ENCODE results near the gene RHOV. TPM values are rescaled to one million over a fixed set of nuclear protein-coding genes. Genes with fewer than 3 reads are reported as not detected.
A peak's percentile ranks its signal among the peaks of the same experiment; 100 is the strongest.

Gene RHOV
- total RNA-seq, 1 donor from 2014 or later = 3.6 TPM

- Histone ChIP-seq H3K4me3 (ENCODE audit: low read depth, low read length) (no peak overlapping the region), H3K36me3 (ENCODE audit: control insufficient read depth, insufficient read depth, low read length) (no peaks in the 10 kb centered on the region), H3K27me3 (ENCODE audit: control insufficient read depth, insufficient read depth, low read length) (no peaks in the 10 kb centered on the region)
- TF ChIP-seq CTCF (IDR thresholded peaks at IDR 0.05; ENCODE audit: insufficient read depth, low read length, poor library complexity, severe bottlenecking) = no peak
- DNase-seq (ENCODE audit: low read depth) = no peak
These were observed 27.2 kb downstream of the RHOV start for GRCh38 chr15:40846841-40847222.

- no peak for TF ChIP-seq CTCF (IDR thresholded peaks at IDR 0.05; ENCODE audit: insufficient read depth, low read length, poor library complexity, severe bottlenecking)
- peak; percentile 59 for DNase-seq (ENCODE audit: low read depth)
These were observed 28.3 kb downstream of the RHOV start for GRCh38 chr15:40845511-40846284.

DNA sequence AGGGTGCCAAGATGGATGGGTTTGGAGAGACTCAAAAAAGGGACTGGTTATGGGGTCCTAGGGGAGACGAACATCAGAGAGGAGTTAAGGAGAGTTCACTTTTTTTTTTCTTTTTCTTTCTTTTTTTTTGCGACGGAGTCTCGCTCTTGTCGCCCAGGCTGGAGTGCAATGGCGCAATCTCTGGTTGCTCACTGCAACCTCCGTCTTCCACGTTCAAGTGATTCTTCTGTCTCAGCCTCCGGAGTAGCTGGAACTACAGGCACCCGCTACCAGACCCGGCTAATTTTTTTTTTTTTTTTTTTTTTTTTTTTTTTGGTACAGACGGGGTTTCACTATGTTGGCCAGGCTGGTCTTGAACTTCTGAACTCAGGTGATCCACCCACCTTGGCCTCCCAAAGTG is 29.0 kb downstream of the RHOV start:
- peak overlapping the region; percentile 82 for H3K4me3 ChIP-seq (ENCODE audit: low read depth, low read length)
- no peaks in the 10 kb centered on the region for H3K36me3 ChIP-seq (ENCODE audit: control insufficient read depth, insufficient read depth, low read length)
- H3K27me3 ChIP-seq (ENCODE audit: control insufficient read depth, insufficient read depth, low read length) = no peaks in the 10 kb centered on the region
- DNase-seq (ENCODE audit: low read depth) = no peak
- TF ChIP-seq CTCF (IDR thresholded peaks at IDR 0.05; ENCODE audit: insufficient read depth, low read length, poor library complexity, severe bottlenecking) = no peak

More at GRCh38 chr15:40845511-40846284, 28.3 kb downstream of the RHOV start:
- H3K4me3 ChIP-seq (ENCODE audit: low read depth, low read length) = peak overlapping the region; percentile 10
- no peaks in the 10 kb centered on the region for H3K36me3 ChIP-seq (ENCODE audit: control insufficient read depth, insufficient read depth, low read length)
- H3K27me3 ChIP-seq (ENCODE audit: control insufficient read depth, insufficient read depth, low read length) = no peaks in the 10 kb centered on the region

GRCh38 chr15:40844696-40845030 is 29.4 kb downstream of the RHOV start:
- no peaks in the 10 kb centered on the region for H3K27me3 ChIP-seq (ENCODE audit: control insufficient read depth, insufficient read depth, low read length)
- no peak for TF ChIP-seq CTCF (IDR thresholded peaks at IDR 0.05; ENCODE audit: insufficient read depth, low read length, poor library complexity, severe bottlenecking)
- no peaks in the 10 kb centered on the region for H3K36me3 ChIP-seq (ENCODE audit: control insufficient read depth, insufficient read depth, low read length)
- H3K4me3 ChIP-seq (ENCODE audit: low read depth, low read length) = peak overlapping the region; percentile 82
- DNase-seq (ENCODE audit: low read depth) = no peak

DNA sequence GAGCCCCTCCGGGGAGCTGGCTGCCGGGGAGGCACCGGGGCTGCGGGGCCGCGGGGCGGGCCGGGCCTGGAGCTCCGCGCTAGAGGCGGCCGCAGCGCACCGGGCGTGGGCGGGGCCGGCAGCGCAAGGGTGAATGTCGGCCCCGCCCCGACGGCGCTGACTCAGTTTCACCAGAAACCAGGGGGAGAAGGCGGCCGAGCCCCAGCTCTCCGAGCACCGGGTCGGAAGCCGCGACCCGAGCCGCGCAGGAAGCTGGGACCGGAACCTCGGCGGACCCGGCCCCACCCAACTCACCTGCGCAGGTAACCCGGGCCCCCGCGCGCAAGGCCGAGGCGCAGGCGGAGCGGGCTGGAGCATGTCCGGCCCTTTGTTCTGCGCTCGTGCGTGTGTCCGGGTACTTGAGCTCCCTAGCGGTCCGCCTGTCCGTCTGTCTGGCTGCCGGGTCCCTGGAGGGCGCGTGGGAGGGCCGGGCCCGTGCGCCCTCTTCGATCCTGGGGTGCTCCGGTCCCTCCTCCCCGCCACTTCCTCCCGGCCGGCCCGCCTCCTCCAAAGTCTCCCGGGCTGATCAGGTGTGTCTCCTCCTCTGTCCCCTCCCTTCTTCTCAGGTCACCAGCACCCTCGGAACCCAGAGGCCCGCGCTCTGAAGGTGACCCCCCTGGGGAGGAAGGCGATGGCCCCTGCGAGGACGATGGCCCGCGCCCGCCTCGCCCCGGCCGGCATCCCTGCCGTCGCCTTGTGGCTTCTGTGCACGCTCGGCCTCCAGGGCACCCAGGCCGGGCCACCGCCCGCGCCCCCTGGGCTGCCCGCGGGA is 29.9 kb downstream of the RHOV start, which contains the start of gene SPINT1:
SPINT1 (plus strand) TSS at position 164 of the 811 bp plus-strand sequence; CDS start at position 671, 507 bp downstream.
- Histone ChIP-seq H3K36me3 (ENCODE audit: control insufficient read depth, insufficient read depth, low read length) (no peaks in the 10 kb centered on the region), H3K4me3 (ENCODE audit: low read depth, low read length) (peak within 1 kb of the TSS; percentile 82), H3K27me3 (ENCODE audit: control insufficient read depth, insufficient read depth, low read length) (no peaks in the 10 kb centered on the region)
- TF ChIP-seq CTCF (IDR thresholded peaks at IDR 0.05; ENCODE audit: insufficient read depth, low read length, poor library complexity, severe bottlenecking) = no peak
- no peak for DNase-seq (ENCODE audit: low read depth)

Data from kidney epithelial cell (primary cell).